Spleen (tissue), 13 donors: ENCODE results near the gene NMU. TPM values are rescaled to one million over a fixed set of nuclear protein-coding genes. Genes with fewer than 3 reads are reported as not detected.
"Not testable (repeated sequence)": the region's sequence is repeated elsewhere in the genome, so short reads cannot be mapped to it uniquely, and the experiment has no call there.

Experiments used
- DNase-seq: peaks from one replicate; pipeline ENCODE4 v3.0.0-alpha.2; 2020
- H3K27ac ChIP-seq, 8 donors: fragments of 200-600 bp; sonication (generic) in 7 of 8; 1 replicate in 4 of 8; 2 replicates in 4 of 8; pipeline versions ENCODE4 v1.5.0 to v1.8.0; 2016 to 2021; ENCODE audit warnings: inconsistent platforms in 4 of 8, mild to moderate bottlenecking in 4 of 8, moderate library complexity in 1 of 8
- H3K27me3 ChIP-seq, 7 donors: fragments of 200-600 bp; sonication (generic) in 6 of 7; replicated peaks in 1 of 7; 1 replicate in 4 of 7; 2 replicates in 3 of 7; pipeline versions ENCODE4 v1.5.0 to v1.8.0; 2016 to 2021; ENCODE audit warnings: inconsistent platforms in 3 of 7, mild to moderate bottlenecking in 1 of 7
- H3K36me3 ChIP-seq, 6 donors: fragments of 200-600 bp; sonication (generic) in 5 of 6; 1 replicate in 4 of 6; 2 replicates in 2 of 6; pipeline versions ENCODE4 v1.5.0 to v1.8.0; 2016 to 2021; ENCODE audit warnings: inconsistent platforms in 2 of 6
- H3K4me1 ChIP-seq, 6 donors: fragments of 200-600 bp; sonication (generic) in 5 of 6; 1 replicate in 3 of 6; 2 replicates in 3 of 6; pipeline versions ENCODE4 v1.5.0 to v1.8.0; 2016 to 2021; ENCODE audit warnings: inconsistent platforms in 3 of 6
- H3K4me3 ChIP-seq, 8 donors: fragments of 200-600 bp; sonication (generic) in 7 of 8; 1 replicate in 4 of 8; 2 replicates in 4 of 8; pipeline versions ENCODE4 v1.5.0 to v1.8.0; 2016 to 2021; ENCODE audit warnings: inconsistent platforms in 4 of 8, mild to moderate bottlenecking in 4 of 8, moderate library complexity in 2 of 8
- H3K9me3 ChIP-seq, 8 donors: fragments of 200-600 bp; sonication (generic) in 7 of 8; 1 replicate in 4 of 8; 2 replicates in 4 of 8; pipeline versions ENCODE4 v1.5.0 to v1.8.0; 2016 to 2021; ENCODE audit warnings: inconsistent platforms in 4 of 8
- POLR2A ChIP-seq, 3 donors: fragments of 450-650 bp; IDR thresholded peaks; one replicate each; pipeline ENCODE4 v1.5.1; 2017; ENCODE audit warnings: antibody characterized with exemption in 3 of 3, mild to moderate bottlenecking in 1 of 3
- POLR2AphosphoS5 ChIP-seq, 3 donors: sonication (generic); formaldehyde crosslinking; IDR thresholded peaks; one replicate each; pipeline ENCODE4 v1.5.1; 2017; ENCODE audit warnings: antibody characterized with exemption in 3 of 3
- WGBS, 5 donors: extraction: QIAGEN DNeasy Blood & Tissue Kit in 3 of 5; methylation state at CpG; one replicate each; pipeline versions ENCODE4 v1.1.5 to v1.1.7; 2013 to 2018; 5-methylcytosine and 5-hydroxymethylcytosine counted together
- intact Hi-C: fragments of 100-400 bp; cut with DNase I; formaldehyde crosslinking; loops from one replicate; pipeline ENCODE4 v1.15.0; 2023; ENCODE audit warnings: low total_unique reads
- long read RNA-seq, 2 donors: transcript quantifications; one replicate each; lab custom pipeline, GENCODE V29; 2026
- polyA plus RNA-seq, 3 donors: library from polyadenylated mRNA; stranded (reverse); fragments of 200-250 nt; gene quantifications; one replicate each; pipeline ENCODE4 v1.2.1, GENCODE V29; 2013
- total RNA-seq, 7 donors: library from RNA; depleted of rRNA in 3 of 7; stranded (reverse); fragments of >200 nt in 3 of 7; fragmentation: NEBNext Ultra II Directional in 4 of 7; extraction: Animal tissue kit (Norgen Biotek cat#: 25700) in 4 of 7; gene quantifications; one replicate each; pipeline versions ENCODE4 v1.1.0 to v1.2.1, GENCODE V29; 2016 to 2021
- TF ChIP-seq, protein P1 (sequence below), 11 experiments: fragments of 200-600 bp in 7 of 11; fragments of 450-650 bp in 4 of 11; sonication (generic) in 4 of 11; IDR thresholded peaks in 8 of 11; conservative IDR thresholded peaks in 3 of 11; 1 replicate in 7 of 11; 2 replicates in 4 of 11; pipeline versions ENCODE4 v1.4.0 to v1.8.0; 2016 to 2021; ENCODE audit warnings: antibody characterized with exemption in 11 of 11, inconsistent platforms in 4 of 11, mild to moderate bottlenecking in 1 of 11
- donor health status: healthy with polysubstance abuse.
- donor health status: DM: no; HTN: no; CAD: no; lungs with moderate emphysema.
- donor health status: DM: no; HTN: no; CAD: no.
- donor health status: Bipolar disorder and iron deficiency.
- donor health status: healthy.
- donor health status: DM: no; HTN: no; CAD: no.
- donor health status: DM: yes; HTN: yes; CAD: no.

Gene NMU, protein sequence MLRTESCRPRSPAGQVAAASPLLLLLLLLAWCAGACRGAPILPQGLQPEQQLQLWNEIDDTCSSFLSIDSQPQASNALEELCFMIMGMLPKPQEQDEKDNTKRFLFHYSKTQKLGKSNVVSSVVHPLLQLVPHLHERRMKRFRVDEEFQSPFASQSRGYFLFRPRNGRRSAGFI
- total RNA-seq (1 to 10 TPM in 1 of 7 donors, not detected in 6; 1.2 TPM), polyA plus RNA-seq (under 1 TPM in 1 of 3 donors, not detected in 2; 0.09 TPM)
- long read RNA-seq, donor 1, partial matches to known transcripts, result 0 of 2 reads
- long read RNA-seq, donor 1, other reads (novel, unspliced or antisense), result 0 of 2 reads
- long read RNA-seq, donor 2, result 0 reads

DNA sequence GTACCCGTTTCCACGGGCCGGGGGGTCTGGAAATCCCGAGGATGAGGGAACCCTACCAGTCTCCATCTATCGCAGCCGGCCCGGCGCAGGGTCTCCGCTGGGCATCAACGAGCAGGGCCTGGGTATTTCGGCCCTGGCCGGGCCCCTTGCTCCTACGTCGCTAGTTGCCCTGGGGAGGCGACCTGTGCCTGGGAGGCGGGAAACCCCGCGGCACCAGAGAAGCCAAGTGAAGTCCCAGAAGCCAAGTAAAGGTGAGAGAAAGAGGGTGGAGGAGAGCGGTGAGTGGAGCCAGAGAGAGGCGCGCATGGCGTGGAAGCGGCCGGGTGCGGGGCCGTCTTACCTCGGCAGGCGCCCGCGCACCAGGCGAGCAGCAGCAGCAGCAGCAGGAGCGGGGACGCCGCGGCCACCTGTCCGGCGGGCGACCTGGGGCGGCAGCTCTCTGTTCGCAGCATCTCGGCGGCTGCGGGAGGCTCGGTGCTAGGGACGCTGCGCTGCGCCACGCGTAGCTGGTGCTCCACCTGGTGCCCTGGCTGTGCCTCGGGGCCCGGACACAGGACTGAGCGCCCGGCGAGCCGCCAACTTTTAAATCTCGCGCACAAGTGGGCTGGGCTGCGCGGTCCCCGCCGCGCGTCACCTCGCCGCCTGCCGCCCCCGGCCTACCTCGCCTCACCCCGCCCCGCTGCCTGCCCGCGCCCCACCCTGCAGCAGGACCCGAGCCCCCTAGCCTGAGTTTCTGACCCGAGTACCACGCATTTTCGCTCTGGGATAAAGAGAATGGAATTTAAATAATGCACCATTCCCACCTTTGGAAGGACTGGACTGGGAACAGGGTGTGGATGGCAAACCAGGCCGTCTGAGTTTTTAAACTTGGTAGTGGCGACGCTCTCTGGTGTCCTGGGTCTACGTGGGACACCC lies at the start of gene NMU:
Gene NMU (minus strand): TSS at position 558 of the 915 bp plus-strand sequence. CDS start 106 bp downstream, at position 452.
- intact Hi-C loops, result no loop called here
- peaks cover 0 to 78% (median 41%) of the 10 kb centered on the region in 7 donors for H3K27me3 ChIP-seq
- TF ChIP-seq, protein P1, sequence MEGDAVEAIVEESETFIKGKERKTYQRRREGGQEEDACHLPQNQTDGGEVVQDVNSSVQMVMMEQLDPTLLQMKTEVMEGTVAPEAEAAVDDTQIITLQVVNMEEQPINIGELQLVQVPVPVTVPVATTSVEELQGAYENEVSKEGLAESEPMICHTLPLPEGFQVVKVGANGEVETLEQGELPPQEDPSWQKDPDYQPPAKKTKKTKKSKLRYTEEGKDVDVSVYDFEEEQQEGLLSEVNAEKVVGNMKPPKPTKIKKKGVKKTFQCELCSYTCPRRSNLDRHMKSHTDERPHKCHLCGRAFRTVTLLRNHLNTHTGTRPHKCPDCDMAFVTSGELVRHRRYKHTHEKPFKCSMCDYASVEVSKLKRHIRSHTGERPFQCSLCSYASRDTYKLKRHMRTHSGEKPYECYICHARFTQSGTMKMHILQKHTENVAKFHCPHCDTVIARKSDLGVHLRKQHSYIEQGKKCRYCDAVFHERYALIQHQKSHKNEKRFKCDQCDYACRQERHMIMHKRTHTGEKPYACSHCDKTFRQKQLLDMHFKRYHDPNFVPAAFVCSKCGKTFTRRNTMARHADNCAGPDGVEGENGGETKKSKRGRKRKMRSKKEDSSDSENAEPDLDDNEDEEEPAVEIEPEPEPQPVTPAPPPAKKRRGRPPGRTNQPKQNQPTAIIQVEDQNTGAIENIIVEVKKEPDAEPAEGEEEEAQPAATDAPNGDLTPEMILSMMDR (IDR thresholded peaks at IDR 0.05 in 8 of 11, conservative IDR thresholded peaks at IDR 0.05 in 3 of 11), result peak in 1 of 11 experiments; percentile 24
- no peak for TF ChIP-seq POLR2A (IDR thresholded peaks at IDR 0.05)
- TF ChIP-seq POLR2AphosphoS5 (IDR thresholded peaks at IDR 0.05), result no peak
- WGBS, 5 donors, result 1 to 3% (median 1%) methylated on average over 46 to 80 of the region's 80 CpGs
- no peaks in the 10 kb centered on the region for H3K9me3 ChIP-seq
- peaks cover 5 to 28% (median 22%) of the 10 kb centered on the region in 6 donors for H3K4me1 ChIP-seq
- no peak within 1 kb of the TSS for H3K27ac ChIP-seq
- DNase-seq, result peak; percentile 76
- peak within 1 kb of the TSS in 7 of 8 donors; percentile 22 to 64 (median 33) for H3K4me3 ChIP-seq
- H3K36me3 ChIP-seq, result no peaks in the 10 kb centered on the region

DNA sequence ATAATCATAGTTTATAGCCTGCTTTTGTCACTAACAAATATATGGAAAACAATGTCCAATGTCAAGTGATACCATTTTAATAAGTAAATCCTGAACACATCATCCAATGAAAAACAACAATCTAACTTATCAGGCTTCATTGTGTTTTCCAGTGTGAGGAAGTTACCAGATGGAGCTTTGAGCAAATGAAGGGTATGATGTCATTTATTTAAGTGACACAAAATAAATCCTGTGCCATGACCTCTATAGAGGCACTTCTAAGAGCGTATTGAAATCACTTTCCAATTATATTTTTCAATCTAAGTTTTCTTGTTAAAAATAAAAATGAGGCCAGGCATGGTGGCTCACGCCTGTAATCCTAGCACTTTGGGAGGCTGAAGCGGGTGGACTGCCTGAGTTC lies 48.2 kb upstream of the NMU start:
- H3K27me3 ChIP-seq, result peaks cover 0 to 3% (median 0%) of the 10 kb centered on the region in 7 donors
- WGBS, 5 donors, result 86 to 91% (median 88%) methylated on average over 3 of the region's 3 CpGs
- no peaks in the 10 kb centered on the region for H3K9me3 ChIP-seq
- H3K36me3 ChIP-seq, result no peaks in the 10 kb centered on the region
- DNase-seq, result no peak
- no peaks in the 10 kb centered on the region for H3K4me1 ChIP-seq
- intact Hi-C loops, result no loop called here
- no peak overlapping the region for H3K27ac ChIP-seq
- TF ChIP-seq POLR2A (IDR thresholded peaks at IDR 0.05) (no peak), POLR2AphosphoS5 (IDR thresholded peaks at IDR 0.05) (no peak)
- TF ChIP-seq, protein P1 (IDR thresholded peaks at IDR 0.05 in 8 of 11, conservative IDR thresholded peaks at IDR 0.05 in 3 of 11), result no peak
- H3K4me3 ChIP-seq, result no peak overlapping the region

DNA sequence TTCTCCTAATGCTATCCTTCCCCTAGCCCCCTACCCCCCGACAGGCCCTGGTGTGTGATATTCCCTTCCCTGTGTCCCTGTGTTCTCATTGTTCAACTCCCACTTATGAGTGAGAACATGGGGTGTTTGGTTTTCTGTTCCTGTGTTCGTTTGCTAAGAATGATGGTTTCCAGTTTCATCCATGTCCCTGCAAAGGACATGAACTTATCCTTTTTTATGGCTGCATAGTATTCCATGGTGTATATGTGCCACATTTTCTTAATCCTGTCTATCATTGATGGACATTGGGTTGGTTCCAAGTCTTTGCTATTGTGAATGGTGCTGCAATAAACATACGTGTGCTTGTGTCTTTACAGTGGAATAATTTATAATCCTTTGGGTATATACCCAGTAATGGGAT lies 46.7 kb upstream of the NMU start:
- H3K36me3 ChIP-seq, H3K4me1 ChIP-seq, intact Hi-C loops, H3K27me3 ChIP-seq, H3K4me3 ChIP-seq, H3K9me3 ChIP-seq, DNase-seq, H3K27ac ChIP-seq: not testable (repeated sequence)
- WGBS, 5 donors, result 78 to 97% (median 84%) methylated on average over 3 of the region's 3 CpGs

DNA sequence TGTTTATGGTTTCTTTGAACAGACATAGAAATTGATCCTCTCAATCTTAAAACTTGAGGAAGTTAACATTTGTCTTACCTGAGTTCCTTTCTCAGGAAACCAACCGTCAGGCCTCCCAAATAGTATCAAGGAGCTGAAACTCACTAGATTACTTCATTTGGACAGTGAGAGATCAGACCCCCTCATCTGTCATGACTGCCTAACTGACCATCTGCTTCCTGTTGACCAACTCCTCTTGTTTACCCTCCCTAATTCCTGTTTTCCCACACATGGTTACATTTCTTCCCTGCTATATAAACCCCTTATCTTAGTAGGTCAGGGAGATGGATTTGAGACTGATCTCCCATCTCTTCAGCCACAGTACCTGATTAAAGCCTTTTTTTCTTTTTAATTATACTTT lies 46.2 kb upstream of the NMU start:
- no peaks in the 10 kb centered on the region for H3K36me3 ChIP-seq
- no peaks in the 10 kb centered on the region for H3K9me3 ChIP-seq
- TF ChIP-seq POLR2A (IDR thresholded peaks at IDR 0.05), result no peak
- TF ChIP-seq POLR2AphosphoS5 (IDR thresholded peaks at IDR 0.05), result no peak
- TF ChIP-seq, protein P1 (IDR thresholded peaks at IDR 0.05 in 8 of 11, conservative IDR thresholded peaks at IDR 0.05 in 3 of 11), result no peak
- no peak for DNase-seq
- no peak overlapping the region for H3K4me3 ChIP-seq
- H3K4me1 ChIP-seq, result no peaks in the 10 kb centered on the region
- H3K27ac ChIP-seq, result no peak overlapping the region
- 40 to 69% (median 50%) methylated on average over 1 of the region's 1 CpG for WGBS, 5 donors
- intact Hi-C loops, result no loop called here
- H3K27me3 ChIP-seq, result no peaks in the 10 kb centered on the region
